GM21825 (cell line): ENCODE data around the gene PIM3.
"Not testable (repeated sequence)": the region's sequence is repeated elsewhere in the genome, so short reads cannot be mapped to it uniquely, and the experiment has no call there.

Experiments
- ATAC-seq: cut with Tn5 transposase; IDR thresholded peaks from one replicate; pipeline ENCODE4 v1.9.1; 2021; ENCODE audit warnings: mild to moderate bottlenecking, moderate library complexity; ENCODE audit not compliant: unreplicated experiment

PIM3 gene

GRCh38 chr22:49981799-49982198 lies 21.2 kb downstream of the PIM3 start:
- not testable (repeated sequence) for ATAC-seq

GRCh38 chr22:49983148-49984042 lies 22.8 kb downstream of the PIM3 start:
- no peak for ATAC-seq

GRCh38 chr22:49986325-49986724 lies 25.8 kb downstream of the PIM3 start:
- no peak for ATAC-seq

GRCh38 chr22:49989826-49990225 lies 29.3 kb downstream of the PIM3 start:
- ATAC-seq, result not testable (repeated sequence)

DNA sequence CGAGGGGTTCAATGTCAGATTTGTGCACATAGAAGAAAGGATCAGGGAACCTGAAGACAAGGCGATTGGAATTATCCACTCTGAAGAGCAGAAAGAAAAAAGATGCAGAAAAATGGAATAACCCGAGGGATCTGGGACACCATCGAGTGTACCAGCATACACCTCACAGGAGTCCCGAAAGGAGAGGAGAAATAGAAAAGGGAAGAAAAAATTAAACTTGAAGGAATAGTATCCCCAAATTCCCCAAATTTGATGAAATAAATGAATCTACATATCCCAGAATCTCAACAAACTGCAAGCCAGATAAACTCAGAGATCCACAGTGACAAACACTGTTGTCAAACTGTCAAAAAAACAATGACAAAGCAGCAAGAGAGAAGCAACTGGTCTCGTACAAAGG lies 30.6 kb downstream of the PIM3 start:
- ATAC-seq, result no peak

DNA sequence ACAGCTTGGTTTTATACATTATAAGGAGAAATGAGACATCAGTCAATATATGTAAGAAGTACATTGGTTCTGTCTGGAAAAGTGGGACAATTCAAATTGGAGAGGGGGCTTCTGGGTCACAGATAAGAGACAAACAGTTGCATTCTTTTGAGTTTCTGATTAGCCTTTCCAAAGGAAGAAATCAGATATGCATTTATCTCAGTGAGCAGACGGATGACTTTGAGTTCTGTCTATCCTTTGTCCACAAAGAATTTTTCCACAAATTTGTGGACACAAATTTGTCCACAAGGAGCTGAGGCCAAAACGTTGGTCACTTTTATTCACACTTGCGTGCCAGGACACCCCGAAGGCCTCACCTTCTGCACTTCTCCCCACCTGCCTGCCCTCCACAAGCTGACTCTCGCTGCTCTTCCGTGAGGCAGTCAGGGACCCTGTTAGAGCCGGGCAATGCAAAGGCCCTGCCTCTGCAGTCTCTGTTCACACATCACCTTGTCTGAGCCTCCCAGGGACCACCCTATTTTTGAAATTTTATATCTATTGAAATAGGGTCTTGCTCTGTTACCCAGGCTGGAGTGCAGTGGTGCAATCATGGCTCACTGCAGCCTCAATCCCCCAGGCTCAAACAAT lies 31.4 kb downstream of the PIM3 start:
- ATAC-seq, result no peak

DNA sequence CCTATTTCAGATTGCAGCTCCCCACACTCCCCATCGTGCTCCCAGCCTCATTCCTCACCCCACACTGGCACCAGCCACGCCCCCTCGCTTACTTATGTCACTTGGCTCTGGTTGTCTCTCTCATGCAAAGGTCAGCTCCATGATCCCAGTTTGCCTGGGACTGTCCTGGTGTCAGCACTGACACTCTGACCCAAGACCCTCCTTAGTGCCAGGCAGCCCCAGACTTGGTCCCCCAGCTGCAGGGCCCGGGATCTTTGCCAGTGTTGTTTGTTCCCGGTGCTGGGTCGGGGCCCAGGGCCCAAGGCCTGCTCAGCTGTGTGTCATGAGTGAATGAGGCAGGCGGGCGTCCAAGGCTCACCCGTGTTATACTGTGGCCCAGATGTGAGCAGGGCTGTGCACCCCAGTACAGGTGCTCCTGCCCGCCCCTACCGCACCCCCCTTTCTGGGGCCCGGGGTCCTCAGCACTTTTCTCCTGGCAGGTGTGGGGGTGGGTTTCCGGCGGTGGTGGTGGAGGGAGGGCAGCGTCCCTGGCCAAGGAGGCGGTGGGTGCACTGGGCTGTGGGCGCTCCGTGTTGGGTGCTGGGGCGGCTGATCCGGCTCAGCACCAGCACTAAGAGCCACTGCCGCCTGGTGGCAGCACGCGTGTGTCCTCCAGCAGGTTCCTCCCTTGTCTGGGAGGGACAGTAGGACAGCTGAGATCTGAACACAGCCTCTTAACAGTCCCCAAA lies 32.5 kb downstream of the PIM3 start:
- ATAC-seq, result no peak

DNA sequence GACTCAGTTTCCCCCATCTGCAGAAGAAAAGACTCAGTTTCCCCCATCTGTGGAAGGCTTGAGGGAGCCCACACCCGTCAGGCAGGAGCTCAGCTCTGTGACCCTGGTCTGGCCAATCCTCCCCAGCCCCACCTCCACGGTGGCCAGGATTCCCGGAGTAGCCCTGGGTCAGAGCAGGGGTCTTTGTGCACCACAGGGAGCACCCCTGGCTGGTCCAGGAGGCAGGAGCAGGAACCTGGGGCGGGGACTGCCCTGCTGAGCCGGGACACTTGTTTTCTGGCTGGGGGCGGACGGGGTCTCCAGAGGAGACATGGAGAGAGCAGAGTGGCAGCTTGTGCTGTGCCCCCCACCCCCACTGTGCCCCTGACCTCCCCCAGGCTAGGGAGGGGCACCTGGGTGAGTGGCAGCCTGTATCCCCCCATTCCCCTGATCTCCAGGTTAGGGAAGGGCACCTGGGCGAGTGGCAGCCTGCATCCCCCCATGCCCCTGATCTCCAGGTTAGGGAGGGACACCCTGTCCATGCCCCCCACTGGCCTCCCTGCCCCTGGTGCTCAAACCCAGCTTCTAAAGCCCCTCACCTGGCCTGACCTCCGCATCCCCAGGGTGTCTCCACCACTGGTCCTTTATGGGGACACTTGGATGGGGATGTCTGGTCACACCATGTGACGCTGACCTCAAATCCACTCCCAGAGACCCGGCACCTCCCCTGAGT lies 33.2 kb downstream of the PIM3 start:
- ATAC-seq, result no peak

DNA sequence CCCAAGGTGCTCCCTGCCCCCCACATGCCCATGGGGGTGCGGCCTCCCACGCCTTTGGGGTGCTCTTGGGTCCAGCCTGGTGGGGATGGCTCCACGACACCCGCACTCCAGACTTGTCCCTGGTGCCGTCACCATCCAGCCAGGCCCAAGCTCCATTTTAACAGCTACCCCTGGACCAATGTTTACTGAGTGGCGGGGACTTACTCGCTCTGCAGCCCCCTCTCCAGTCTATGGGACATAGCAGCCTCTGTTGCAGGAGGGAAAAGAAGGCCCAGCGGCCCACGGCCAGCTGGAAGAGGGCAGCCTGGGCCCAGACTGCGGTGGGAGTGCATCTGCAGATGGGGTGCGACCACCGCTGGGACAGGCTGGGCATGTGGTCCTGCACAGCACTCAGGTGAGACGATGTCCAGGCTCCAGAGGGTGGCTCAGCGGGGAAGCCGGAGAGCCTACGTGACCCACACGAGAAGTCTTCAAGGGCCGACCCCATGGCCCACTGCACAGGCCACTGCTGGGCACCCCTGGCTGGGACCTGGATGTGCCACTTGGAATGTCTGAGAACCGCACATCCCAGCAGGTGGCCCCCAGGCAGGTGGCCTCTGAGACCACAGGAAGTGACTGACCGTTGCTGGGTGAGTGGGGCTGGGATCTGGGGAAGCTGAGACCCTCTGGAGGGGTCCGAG lies 33.9 kb downstream of the PIM3 start:
- ATAC-seq, result no peak

GRCh38 chr22:49995041-49995360 lies 34.4 kb downstream of the PIM3 start:
- ATAC-seq, result no peak

DNA sequence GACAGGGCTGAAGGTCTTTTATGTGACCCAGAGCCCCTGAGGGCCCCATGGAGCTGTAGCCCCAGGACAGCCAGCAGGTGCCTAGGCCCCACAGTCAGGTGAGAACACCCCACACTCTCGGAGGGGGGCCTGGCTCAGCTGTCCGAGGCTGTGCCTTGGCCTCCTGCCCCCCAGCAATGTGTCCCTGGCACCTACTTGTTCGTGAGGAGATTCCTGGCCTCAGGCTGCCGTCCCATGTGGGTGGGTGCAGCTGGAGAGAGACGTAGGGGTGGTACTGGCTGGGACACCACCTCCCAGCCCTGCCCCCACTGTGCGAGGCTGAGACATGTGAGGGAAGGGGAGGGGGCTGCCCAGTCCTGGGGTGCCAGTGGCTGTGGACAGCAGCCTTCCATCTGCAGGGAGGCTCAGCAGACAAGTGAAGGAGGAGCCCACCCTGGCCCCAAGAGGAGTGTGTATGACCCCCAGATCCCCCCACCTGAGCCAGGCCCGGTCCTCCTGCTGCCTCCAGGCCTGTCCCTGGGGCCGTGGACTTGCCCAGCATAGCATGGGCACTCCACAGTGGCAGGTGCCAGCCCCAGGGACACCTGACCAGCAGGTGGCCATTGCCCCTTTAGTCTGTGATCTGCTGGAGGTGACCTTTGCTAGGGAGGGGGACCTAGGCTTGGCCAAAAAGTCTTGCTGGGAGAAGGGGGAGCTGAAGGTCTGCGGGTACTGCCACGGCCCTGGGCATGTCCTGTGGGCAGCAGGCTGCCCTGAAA lies 35.0 kb downstream of the PIM3 start:
- ATAC-seq, result no peak

- ATAC-seq, result no peak
Measured at GRCh38 chr22:49996119-49996517, 35.5 kb downstream of the PIM3 start.

DNA sequence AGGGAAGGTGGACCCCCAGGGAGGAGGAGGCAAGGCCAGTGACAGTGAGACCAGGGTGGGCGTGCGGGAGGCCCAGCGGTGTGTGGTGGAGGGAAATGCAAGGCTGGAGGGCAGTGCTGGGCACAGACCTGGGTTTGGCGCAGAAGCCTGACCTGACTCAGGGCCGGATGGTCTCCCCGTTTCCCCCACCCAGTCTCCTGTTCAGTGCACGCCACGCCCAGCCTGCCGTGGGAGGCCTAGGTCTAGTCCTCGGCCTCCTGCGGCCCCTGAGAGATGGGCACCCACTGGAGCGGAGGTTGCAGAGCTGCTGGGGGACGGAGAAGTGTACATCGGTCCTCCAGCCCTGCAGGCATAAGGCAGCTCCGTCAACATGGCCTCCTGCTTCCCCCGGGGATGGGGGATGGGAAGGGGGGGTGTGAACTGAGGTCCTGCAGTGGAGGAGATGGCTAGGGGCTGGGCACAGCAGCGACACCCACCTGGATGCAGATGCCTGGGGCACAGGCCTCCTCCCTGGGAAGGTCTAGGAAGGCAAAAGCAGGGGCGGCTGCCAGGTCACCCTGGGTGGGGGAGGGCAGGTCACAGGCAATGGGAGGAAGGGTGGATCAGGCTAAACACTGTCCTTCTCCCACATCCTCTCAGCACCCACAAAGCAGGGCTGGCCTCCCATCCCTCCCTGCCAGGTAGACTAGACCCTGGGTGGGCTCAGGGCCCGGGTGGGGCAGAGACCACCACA lies 36.1 kb downstream of the PIM3 start:
- no peak for ATAC-seq

GRCh38 chr22:49997251-49997599 lies 36.7 kb downstream of the PIM3 start:
- no peak for ATAC-seq

DNA sequence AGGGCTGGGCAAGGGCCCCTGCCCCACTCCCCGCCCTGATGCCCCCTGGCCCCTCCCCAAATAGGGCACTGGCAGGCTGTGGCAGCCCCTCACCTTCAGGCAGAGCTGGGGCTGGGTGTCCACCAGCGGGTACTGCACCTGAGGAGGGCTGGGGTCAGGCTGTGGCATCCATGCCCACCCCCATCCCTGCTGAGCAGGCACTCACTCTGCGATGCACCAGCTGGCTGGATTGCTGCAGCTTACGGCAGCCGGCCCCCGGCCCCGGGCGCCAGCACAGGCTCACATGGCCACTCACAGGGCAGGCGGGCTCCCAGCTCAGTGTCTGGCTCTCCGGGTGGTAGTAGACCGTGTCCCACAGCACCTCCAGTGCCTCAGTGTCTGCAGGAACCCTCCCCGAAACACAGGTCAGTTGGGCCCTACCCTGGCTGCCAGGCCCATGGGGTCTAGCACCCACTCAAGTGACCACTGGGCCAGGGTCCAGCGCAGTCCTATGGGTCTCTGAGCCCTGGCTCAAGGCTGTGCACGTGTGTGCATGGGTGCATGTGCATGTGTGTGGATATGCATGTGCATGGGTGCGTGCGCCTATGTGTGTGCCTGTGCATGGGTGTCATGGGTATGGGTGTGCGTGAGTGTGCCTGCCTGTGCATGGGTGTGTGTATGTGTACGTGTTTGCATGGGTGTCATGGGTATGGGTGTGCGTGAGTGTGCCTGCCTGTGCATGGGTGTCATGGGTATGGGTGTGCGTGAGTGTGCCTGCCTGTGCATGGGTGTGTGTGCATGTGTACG lies 37.6 kb downstream of the PIM3 start:
- ATAC-seq, result no peak

- no peak for ATAC-seq
Measured at GRCh38 chr22:49998718-49999062, 38.1 kb downstream of the PIM3 start.

GRCh38 chr22:49999063-49999945 lies 38.7 kb downstream of the PIM3 start:
- ATAC-seq, result no peak
